HTERT RPE-1 (cell line): ENCODE data around the gene ALDH9A1.
"Not testable (repeated sequence)": the region's sequence is repeated elsewhere in the genome, so short reads cannot be mapped to it uniquely, and the experiment has no call there.

Experiments
- in situ Hi-C: fragments of 300-500 bp; cut with MboI; formaldehyde crosslinking; loops from 4 replicates; pipeline ENCODE4 v1.14.3; 2020; ENCODE audit warnings: low sequenced_read_pairs

Gene ALDH9A1

GRCh38 chr1:165688046-165688445, 10.3 kb downstream of the ALDH9A1 start:
- in situ Hi-C loops: no loop called here

GRCh38 chr1:165686971-165687433, 11.4 kb downstream of the ALDH9A1 start:
- in situ Hi-C loops: no loop called here

- in situ Hi-C loops: no loop called here
Observed at GRCh38 chr1:165686121-165686970, 12.0 kb downstream of the ALDH9A1 start.

GRCh38 chr1:165683848-165684485, 14.4 kb downstream of the ALDH9A1 start:
- in situ Hi-C loops: no loop called here

GRCh38 chr1:165680773-165681172, 17.6 kb downstream of the ALDH9A1 start:
- in situ Hi-C loops: not testable (repeated sequence)

GRCh38 chr1:165680303-165680702, 18.1 kb downstream of the ALDH9A1 start:
- in situ Hi-C loops: no loop called here

- in situ Hi-C loops: no loop called here
Observed at GRCh38 chr1:165679282-165680036, 18.9 kb downstream of the ALDH9A1 start.

GRCh38 chr1:165678509-165678908, 19.9 kb downstream of the ALDH9A1 start:
- in situ Hi-C loops: no loop called here

- in situ Hi-C loops: no loop called here
Observed at GRCh38 chr1:165675794-165676193, 22.6 kb downstream of the ALDH9A1 start.

- in situ Hi-C loops: no loop called here
Observed at GRCh38 chr1:165674599-165674998, 23.8 kb downstream of the ALDH9A1 start.

GRCh38 chr1:165671526-165671925, 26.8 kb downstream of the ALDH9A1 start:
- in situ Hi-C loops: no loop called here

GRCh38 chr1:165668184-165668583, 30.2 kb downstream of the ALDH9A1 start:
- in situ Hi-C loops: no loop called here

- in situ Hi-C loops: no loop called here
Observed at GRCh38 chr1:165666152-165666825, 32.1 kb downstream of the ALDH9A1 start.

GRCh38 chr1:165662186-165662585, 36.2 kb downstream of the ALDH9A1 start:
- in situ Hi-C loops: no loop called here

- in situ Hi-C loops: no loop called here
Observed at GRCh38 chr1:165661703-165662102, 36.7 kb downstream of the ALDH9A1 start.

GRCh38 chr1:165659581-165659895, 38.8 kb downstream of the ALDH9A1 start:
- in situ Hi-C loops: no loop called here

GRCh38 chr1:165658766-165659580, 39.4 kb downstream of the ALDH9A1 start:
- in situ Hi-C loops: not testable (repeated sequence)

GRCh38 chr1:165650981-165651625, 47.3 kb downstream of the ALDH9A1 start:
- in situ Hi-C loops: no loop called here

GRCh38 chr1:165648919-165649572, 49.3 kb downstream of the ALDH9A1 start:
- in situ Hi-C loops: no loop called here
